ENCODE results near the gene CADPS.

GRCh38 chr3:62531493-62531892 is 343.7 kb downstream of the CADPS start:
- TF ChIP-seq, protein P1, sequence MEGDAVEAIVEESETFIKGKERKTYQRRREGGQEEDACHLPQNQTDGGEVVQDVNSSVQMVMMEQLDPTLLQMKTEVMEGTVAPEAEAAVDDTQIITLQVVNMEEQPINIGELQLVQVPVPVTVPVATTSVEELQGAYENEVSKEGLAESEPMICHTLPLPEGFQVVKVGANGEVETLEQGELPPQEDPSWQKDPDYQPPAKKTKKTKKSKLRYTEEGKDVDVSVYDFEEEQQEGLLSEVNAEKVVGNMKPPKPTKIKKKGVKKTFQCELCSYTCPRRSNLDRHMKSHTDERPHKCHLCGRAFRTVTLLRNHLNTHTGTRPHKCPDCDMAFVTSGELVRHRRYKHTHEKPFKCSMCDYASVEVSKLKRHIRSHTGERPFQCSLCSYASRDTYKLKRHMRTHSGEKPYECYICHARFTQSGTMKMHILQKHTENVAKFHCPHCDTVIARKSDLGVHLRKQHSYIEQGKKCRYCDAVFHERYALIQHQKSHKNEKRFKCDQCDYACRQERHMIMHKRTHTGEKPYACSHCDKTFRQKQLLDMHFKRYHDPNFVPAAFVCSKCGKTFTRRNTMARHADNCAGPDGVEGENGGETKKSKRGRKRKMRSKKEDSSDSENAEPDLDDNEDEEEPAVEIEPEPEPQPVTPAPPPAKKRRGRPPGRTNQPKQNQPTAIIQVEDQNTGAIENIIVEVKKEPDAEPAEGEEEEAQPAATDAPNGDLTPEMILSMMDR (IDR thresholded peaks at IDR 0.05) = no peak
- TF ChIP-seq POLR2A (IDR thresholded peaks at IDR 0.05) = no peak
